ENCODE results near the gene CX3CL1.
A peak's percentile ranks its signal among the peaks of the same experiment; 100 is the strongest.
"Not testable (repeated sequence)": the region's sequence is repeated elsewhere in the genome, so short reads cannot be mapped to it uniquely, and the experiment has no call there.

CX3CL1 gene

DNA sequence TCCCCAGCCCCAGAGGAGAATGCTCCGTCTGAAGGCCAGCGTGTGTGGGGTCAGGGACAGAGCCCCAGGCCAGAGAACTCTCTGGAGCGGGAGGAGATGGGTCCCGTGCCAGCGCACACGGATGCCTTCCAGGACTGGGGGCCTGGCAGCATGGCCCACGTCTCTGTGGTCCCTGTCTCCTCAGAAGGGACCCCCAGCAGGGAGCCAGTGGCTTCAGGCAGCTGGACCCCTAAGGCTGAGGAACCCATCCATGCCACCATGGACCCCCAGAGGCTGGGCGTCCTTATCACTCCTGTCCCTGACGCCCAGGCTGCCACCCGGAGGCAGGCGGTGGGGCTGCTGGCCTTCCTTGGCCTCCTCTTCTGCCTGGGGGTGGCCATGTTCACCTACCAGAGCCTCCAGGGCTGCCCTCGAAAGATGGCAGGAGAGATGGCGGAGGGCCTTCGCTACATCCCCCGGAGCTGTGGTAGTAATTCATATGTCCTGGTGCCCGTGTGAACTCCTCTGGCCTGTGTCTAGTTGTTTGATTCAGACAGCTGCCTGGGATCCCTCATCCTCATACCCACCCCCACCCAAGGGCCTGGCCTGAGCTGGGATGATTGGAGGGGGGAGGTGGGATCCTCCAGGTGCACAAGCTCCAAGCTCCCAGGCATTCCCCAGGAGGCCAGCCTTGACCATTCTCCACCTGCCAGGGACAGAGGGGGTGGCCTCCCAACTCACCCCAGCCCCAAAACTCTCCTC, 10.4 kb downstream of the CX3CL1 start:
- DNase-seq (ENCODE audit: low read depth): no peak

DNA sequence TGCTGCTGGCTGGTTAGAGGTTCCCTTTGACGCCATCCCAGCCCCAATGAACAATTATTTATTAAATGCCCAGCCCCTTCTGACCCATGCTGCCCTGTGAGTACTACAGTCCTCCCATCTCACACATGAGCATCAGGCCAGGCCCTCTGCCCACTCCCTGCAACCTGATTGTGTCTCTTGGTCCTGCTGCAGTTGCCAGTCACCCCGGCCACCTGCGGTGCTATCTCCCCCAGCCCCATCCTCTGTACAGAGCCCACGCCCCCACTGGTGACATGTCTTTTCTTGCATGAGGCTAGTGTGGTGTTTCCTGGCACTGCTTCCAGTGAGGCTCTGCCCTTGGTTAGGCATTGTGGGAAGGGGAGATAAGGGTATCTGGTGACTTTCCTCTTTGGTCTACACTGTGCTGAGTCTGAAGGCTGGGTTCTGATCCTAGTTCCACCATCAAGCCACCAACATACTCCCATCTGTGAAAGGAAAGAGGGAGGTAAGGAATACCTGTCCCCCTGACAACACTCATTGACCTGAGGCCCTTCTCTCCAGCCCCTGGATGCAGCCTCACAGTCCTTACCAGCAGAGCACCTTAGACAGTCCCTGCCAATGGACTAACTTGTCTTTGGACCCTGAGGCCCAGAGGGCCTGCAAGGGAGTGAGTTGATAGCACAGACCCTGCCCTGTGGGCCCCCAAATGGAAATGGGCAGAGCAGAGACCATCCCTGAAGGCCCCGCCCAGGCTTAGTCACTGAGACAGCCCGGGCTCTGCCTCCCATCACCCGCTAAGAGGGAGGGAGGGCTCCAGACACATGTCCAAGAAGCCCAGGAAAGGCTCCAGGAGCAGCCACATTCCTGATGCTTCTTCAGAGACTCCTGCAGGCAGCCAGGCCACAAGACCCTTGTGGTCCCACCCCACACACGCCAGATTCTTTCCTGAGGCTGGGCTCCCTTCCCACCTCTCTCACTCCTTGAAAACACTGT, 11.3 kb downstream of the CX3CL1 start:
- peak; percentile 39 for DNase-seq (ENCODE audit: low read depth)

DNA sequence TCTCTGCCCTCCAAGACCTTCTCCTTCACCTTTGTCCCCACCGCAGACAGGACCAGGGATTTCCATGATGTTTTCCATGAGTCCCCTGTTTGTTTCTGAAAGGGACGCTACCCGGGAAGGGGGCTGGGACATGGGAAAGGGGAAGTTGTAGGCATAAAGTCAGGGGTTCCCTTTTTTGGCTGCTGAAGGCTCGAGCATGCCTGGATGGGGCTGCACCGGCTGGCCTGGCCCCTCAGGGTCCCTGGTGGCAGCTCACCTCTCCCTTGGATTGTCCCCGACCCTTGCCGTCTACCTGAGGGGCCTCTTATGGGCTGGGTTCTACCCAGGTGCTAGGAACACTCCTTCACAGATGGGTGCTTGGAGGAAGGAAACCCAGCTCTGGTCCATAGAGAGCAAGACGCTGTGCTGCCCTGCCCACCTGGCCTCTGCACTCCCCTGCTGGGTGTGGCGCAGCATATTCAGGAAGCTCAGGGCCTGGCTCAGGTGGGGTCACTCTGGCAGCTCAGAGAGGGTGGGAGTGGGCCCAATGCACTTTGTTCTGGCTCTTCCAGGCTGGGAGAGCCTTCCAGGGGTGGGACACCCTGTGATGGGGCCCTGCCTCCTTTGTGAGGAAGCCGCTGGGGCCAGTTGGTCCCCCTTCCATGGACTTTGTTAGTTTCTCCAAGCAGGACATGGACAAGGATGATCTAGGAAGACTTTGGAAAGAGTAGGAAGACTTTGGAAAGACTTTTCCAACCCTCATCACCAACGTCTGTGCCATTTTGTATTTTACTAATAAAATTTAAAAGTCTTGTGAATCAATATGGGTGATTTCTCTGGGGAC, 12.2 kb downstream of the CX3CL1 start:
- no peak for DNase-seq (ENCODE audit: low read depth)

DNA sequence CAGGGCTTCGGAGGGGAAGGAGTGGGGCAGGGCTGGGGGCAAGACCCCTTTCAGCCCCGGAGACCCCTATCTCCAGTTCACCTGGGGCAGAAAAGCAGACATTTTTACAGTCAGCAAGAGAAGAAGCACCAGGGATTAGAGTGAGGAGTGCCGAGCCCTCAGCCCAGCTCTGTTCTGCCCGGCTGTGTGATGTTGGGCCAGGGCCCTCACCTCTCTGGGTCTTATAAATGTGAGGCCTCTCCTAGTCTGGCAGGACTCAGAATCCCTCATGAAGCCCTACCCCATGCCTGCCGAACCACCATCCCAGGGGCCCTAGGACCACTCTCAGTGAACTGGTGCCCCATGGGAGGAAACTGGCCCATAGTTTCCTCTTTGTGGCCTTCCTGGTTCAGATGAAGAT, 12.8 kb downstream of the CX3CL1 start:
- DNase-seq (ENCODE audit: low read depth): no peak

DNA sequence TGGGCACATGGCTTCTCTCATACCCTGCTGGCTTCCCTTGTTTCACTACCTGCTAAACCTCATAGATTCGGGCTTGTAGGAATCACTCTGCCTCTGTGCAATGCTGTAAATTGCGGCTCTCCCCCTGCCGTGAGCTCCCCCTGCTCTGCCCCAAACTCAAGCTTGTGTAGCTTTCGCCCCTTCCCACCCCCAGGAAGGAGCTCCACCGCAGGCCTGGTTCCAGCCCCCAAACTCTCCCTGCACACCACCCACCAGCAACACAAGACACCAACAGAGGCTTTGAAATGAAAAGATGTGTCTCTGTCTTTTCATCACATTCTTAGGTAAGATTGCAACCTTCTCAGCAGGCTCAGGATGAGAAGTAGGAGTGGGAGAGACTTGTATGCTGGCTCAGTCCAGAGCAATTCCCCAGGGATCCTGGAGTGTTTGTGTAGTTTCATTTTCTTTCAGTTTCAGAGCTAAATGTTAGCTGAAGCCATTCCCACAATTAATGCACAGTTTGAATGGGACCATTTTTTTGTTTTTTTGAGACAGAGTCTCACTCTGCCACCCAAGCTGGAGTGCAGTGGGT, 14.2 kb downstream of the CX3CL1 start:
- no peak for DNase-seq (ENCODE audit: low read depth)

DNA sequence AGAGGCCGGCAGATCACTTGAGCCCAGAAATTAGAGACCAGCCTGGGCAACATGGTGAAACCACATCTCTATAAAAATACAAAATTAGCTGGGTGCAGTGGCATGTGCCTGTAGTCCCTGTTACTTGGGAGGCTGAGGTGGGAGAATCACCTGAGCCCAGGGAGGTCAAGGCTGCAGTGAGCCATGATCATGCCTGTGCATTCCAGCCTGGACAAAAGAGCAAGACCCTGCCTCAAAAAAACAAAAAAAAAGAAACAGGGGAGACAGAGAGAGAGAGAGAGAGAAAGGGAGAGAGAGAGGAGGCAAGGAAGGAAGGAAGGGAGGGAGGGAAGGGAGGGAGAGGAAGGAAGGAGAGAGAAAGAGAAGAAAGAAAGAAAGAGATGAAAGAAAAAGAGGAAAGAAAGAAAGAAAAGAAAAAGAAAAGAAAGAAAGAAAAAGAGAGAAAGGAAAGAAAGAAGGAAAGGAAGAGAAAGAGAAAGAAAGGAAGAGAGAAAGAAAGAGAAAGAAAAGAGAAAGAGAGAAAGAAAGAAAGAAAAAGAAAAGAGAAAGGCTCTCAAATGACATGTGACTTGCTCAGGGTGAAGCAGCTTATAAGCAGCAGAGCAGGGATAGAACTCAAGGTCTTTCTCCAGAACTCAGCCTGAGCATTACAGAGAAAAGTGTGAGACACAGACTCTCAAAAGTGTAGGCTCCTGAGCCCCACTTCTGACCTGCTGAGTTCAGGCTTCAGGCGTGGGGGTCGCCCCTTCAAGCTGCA, 15.5 kb downstream of the CX3CL1 start:
- DNase-seq (ENCODE audit: low read depth): no peak

DNA sequence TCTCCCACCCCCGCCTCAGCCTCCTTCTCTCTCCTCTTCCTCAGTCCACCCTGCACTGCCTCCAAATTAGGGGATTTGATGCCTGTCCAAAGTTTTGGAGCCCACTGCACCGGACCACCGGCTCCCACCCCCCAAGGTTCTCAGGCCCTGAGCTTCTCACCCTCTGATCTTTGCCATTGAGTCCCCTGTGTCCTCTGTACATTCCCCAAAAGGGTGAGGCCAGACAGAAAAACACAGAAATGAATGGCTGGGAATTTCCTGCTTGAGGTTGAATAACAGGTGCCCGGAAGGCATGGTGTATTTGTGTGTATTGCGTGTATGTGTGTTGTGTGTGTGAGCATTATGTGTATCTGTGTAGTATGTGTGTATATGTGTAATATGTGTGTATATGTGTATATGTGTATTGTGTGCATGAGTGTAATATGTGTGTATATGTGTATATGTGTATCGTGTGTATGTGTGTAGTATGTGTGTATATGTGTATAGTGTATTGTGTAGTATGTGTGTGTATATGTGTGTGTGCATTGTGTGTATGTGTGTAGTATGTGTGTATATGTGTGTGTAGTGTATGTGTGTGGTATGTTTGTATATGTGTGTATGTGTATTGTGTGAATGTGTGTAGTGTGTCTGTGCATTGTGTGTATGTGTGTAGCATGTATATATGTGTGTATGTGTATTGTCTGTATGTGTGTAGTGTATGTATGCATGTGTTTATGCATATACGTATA, 16.2 kb downstream of the CX3CL1 start:
- DNase-seq (ENCODE audit: low read depth): no peak

DNA sequence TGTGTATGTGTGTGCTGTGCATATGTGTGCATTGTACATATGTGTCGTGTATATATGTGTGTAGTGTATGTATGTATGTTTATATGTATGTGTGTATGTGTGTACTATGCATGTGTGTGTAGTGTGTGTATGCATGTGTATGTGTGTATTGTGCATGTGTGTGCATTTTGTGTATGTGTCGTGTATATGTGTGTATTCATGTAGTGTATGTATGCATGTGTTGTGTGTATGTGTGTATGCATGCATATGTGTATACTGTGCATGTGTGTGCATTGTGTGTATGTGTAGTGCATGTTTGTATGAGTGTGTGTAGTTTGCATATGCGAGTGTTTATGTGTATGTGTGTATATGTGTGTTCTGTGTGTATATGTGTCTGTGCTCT, 16.8 kb downstream of the CX3CL1 start:
- DNase-seq (ENCODE audit: low read depth): no peak

DNA sequence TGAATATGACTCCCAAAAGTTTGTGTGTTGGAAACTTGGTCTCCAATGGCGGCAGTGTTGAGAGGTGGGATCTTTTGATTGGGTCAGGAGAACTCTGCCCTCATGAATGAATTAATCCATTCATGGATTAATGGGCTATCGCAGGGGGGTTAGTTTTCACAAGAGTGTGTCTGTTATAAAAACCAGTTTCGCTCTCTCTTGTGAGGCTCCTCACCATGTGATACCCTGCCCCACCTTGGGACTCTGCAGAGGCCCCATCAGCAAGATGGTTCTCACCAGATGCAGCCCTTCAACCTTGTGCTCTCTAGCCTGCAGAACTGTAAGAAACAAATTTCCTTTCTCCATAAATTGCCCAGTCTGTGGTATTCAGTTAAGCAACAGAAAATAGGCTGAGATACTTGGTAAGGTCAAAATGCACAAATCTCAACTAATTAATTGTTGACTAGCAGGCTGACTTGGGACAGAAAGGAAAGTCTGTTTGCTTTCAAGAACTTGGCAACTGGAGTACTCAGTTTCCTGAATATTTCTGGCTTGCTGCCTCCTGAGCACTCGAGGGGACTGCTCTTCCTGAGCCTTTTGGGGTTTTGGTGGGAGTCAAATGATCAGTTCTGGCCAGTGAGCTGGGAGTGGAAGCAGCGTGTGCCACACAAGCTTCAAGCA, 18.5 kb downstream of the CX3CL1 start:
- DNase-seq (ENCODE audit: low read depth): no peak

DNA sequence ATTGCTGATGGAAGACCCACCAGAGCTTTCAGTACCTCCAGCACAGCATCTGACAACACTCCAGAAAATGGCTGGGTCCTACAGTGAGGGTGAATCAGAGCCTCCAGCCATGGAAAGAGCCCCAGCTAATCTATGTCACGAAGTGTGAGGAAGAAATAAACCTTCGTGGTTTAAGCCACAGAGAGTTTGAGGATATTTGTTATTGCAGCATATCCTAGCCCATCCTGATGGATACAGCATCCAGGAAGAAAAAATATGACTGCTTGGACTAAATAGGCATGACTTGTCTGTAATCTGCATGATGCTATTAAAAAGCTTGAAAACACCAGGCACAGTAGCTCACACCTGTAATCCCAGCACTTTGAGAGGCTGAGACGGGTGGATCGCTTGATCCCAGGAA, 19.0 kb downstream of the CX3CL1 start:
- DNase-seq (ENCODE audit: low read depth): no peak

DNA sequence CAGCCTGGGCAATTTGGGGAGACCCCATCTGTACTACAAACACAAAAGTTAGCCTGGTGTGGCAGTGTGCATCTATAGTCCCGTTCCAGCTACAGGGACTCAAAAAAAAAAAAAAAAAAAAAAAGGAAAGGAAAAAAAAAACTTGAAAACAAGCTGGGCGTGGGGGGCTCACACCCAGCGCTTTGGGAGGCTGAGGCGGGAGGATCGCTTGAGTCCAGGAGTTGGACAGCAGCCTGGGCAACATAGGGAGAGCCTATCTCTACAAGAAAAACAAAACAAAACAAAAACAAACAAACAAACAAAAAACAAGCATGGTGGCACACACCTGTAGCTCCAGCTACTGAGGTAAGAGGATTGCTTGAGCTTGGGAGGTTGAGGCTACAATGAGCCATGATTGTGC, 19.4 kb downstream of the CX3CL1 start:
- DNase-seq (ENCODE audit: low read depth): no peak

DNA sequence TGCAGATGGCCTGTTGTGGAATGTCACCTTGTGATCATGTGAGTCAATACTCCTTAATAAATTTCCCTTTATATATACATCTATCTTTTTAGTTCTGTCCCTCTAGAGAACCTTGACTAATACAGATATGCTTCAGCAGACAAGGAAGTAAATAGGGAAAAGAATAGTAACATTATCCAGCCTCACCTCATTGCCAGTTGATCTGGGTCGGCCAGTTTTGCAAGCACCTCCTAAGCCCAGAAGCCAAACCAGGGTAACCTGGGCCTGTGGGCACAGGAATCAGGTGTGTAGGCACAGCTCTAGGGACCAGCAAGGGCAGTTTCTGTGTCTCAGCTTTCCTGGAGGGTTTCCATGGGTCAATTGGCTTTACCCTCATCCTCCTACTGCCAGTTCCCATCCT, 20.4 kb downstream of the CX3CL1 start:
- no peak for DNase-seq (ENCODE audit: low read depth)

DNA sequence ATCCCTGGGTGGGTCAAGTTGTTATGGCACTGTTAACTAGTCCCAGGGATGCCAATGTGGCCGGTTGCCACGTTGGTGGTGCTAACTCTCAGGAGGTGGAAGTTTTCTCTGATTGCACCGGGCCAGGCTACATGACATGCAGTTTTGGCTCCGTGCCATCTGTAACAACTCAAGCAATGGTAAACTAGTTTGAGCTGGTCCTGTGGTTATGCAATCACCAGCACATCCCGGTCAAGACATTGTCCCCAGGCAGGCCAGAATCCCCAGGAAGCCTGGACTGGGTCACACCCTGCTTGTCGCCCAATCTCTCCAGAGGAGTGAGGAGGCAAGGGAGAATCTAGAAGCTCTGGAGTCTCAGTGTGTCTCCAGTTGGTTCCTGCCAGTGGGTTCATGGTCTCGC, 22.2 kb downstream of the CX3CL1 start:
- DNase-seq (ENCODE audit: low read depth): no peak

DNA sequence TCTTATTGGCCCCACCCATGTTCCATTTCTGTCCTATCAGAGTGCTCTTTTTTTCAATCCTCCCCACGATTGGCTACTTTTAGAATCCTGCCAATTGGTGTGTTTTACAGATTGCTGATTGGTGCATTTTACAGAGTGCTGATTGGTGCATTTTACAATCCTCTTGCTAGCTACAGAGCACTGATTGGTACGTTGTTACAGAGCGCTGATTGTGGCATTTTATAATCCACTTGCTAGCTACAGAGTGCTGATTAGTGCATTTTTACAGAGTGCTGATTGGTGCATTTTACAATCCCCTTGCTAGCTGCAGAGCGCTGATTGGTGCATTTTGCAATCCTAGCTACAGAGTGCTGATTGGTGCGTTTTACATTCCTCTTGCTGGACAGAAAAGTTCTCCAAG, 22.7 kb downstream of the CX3CL1 start:
- no peak for DNase-seq (ENCODE audit: low read depth)

DNA sequence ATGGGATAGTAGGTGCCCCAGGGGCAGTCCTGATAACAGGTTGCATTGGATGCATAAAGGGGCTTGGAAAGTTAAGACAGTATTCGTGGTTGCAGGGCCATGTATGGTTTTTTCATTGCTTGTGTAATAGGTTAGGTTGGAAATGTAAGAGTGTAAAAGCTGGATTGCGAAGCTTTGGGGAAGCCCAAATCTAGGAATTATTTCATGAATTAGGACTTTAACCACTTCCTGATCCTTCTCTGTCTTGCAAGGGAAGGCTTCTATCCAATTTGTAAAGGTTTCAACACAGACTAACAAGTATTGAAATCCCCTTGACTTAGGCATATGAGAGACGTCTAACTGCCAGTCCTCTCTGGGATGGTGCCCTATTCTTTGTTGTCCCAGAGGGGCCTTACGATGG, 24.5 kb downstream of the CX3CL1 start:
- DNase-seq (ENCODE audit: low read depth): no peak

DNA sequence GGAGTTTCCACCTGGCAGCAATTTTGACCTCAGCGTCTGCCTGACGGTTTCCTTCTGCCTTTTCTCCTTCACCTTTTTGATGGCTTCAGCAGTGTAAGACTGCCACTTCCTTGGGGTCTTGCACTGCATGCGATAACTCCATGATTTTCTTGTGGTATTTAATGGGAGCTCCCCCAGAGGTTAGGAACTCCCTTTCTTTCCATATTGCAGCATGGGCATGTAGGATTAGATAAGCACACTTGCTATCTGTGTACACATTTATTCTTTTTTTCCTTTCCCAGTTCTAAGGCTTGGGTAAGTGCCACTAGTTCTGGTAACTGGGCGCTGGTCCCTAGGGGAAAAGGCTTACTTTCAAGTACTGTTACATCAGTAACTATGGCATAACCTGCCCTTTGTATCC, 25.2 kb downstream of the CX3CL1 start:
- not testable (repeated sequence) for DNase-seq (ENCODE audit: low read depth)

DNA sequence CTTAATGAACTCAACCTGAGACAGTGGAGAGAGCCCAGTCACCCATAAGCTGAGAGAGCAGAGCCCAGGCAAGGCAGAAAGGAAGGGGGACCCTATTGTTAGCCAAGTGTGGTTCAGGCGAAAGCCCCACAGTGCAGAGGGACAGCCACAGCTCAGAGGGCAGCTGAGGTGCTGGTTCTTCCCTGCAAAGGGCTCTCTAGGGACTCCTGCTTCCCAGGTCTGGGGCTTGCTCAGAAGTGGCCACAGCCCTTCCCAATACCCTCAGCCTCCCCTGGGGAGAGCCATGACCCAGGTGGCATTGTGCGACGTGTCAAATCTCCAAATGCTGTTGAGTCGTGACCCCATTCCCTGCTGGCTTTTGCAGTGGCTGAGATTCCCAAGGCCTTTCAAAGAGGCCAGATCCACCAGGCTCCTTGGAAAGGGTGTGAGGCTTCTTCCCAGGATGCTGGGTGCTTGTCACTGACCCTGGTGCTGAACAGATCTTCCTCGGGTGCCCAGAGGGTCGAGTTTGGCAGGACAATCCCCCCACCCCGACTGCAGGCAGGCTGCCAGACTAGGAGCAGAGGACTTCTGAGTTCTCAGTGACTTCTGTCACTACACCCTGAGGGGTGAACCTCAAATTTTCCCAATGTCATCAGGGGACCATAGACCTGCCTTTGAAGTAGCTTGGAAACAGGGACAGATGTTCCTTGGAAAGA, 29.8 kb downstream of the CX3CL1 start:
- DNase-seq (ENCODE audit: low read depth): no peak

DNA sequence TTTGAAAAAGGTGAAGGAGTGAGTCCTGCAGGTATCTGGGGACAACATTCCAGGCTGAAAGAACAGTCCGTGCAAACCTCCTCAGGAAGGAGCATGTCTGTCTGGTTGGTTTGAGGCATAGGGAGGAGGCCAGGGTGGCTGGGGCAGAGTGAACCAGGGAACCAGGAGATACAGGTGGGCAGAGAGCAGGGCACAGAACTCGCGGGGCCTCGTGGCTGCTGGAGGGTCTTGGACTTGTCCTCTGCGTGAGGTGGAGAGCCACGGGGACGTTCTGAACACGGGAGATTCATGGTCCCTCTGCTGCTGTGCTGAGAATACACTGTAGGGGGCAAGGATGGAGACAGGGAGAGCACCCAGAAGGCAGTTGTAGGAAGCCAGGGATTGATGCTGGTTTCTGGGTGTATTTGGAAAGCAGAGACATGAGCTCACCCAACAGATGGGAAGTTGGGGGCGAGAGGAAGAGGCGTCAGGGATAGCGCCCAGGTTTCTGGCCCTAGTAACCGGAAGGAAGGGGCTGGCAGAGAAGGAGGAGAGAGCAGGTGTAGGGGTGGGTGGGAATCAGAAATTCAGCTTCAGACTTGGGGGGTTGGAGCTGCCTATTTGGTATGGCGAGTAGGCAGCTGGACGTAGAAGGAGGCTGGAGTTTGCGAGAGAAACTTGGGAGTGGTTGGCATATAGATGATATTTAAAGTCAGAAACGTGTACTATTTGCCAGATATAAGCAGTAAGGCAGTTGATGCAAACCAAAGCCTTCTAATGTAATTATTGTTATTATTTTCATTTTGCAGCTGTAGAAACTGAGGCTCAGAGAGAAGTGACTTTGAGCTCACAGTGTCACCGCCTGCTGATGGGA, 31.9 kb downstream of the CX3CL1 start, which contains the start of gene CCL17:
Gene CCL17 (plus strand): TSS at position 803 of the 853 bp plus-strand sequence. CDS start 9,166 bp downstream, outside the sequence.
- no peak for DNase-seq (ENCODE audit: low read depth)

Measured in amniotic epithelial cell (primary cell).